Retinal pigment epithelial cell (primary cell): ENCODE results near the gene TBCCD1.

Experiments
- DNase-seq: peaks from one replicate; pipeline ENCODE4 v3.0.0-alpha.2; 2010; ENCODE audit warnings: low read depth
- H3K4me3 ChIP-seq: 2 replicates; pipeline ENCODE4 v1.5.1; 2011; ENCODE audit warnings: mild to moderate bottlenecking, low read length, control low read depth, moderate library complexity
- CTCF ChIP-seq: conservative IDR thresholded peaks from 2 replicates; pipeline ENCODE4 v1.5.1; 2011; ENCODE audit warnings: low read depth, low read length, control low read depth, inconsistent platforms

TBCCD1 gene

DNA sequence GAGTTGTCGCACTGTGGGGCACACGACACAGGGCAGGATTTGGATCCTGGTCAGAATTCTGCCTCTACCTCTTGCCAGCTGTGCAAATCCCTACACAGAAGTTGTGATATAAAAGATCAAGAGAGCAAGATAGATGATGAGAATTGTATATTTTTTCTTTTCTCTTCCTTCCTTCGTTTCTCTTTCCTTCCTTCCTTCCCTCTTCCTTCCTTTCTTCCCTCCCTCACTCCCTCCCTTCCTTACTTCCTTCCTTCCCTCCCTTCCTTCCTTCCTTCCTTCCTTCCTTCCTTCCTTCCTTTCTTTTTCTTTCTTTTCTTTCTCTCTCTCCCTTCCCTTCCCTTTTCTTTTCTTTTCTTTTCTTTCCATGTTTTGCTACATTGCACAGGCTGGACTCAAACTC is 33.8 kb upstream of the TBCCD1 start:
- no peak for TF ChIP-seq CTCF
- H3K4me3 ChIP-seq: no peak overlapping the region
- no peak for DNase-seq

DNA sequence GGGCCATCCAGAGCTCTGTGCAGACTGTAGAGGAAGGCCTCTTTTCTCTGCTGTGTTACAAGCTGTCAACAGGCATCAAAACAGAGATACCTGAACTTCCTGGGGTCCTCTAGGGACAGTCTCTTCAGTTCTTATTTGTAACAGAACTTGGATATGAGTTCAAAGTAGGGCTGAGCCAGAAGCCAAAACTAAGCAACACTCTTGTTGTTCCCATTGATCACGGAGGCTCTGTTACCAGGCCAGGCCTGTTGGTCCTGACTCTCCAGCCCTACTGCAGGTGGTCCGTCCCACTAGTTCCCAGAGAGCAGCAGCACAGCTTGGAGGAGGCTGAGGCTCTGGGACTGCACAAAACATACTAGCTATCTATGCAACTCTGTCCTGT is 32.6 kb upstream of the TBCCD1 start:
- DNase-seq: no peak
- TF ChIP-seq CTCF: no peak
- no peak overlapping the region for H3K4me3 ChIP-seq

GRCh38 chr3:186599142-186599784 is 32.1 kb upstream of the TBCCD1 start:
- no peak for TF ChIP-seq CTCF
- no peak overlapping the region for H3K4me3 ChIP-seq
- DNase-seq: no peak

GRCh38 chr3:186598794-186599141 is 31.6 kb upstream of the TBCCD1 start:
- TF ChIP-seq CTCF: no peak
- no peak for DNase-seq
- H3K4me3 ChIP-seq: no peak overlapping the region

GRCh38 chr3:186598108-186598784 is 31.1 kb upstream of the TBCCD1 start:
- H3K4me3 ChIP-seq: no peak overlapping the region
- no peak for DNase-seq
- no peak for TF ChIP-seq CTCF

- no peak for TF ChIP-seq CTCF
Measured at GRCh38 chr3:186596568-186597287, 29.6 kb upstream of the TBCCD1 start.

More at GRCh38 chr3:186596568-186597287, 29.6 kb upstream of the TBCCD1 start:
- no peak overlapping the region for H3K4me3 ChIP-seq
- DNase-seq: no peak
